Activated CD8-positive, alpha-beta memory T cell treated with anti-CD3 and anti-CD28 coated beads, Interleukin-2, amount 50 U/mL, for 48 hours (primary cell): ENCODE data around the gene CDKN2D.
"Not testable (repeated sequence)": the region's sequence is repeated elsewhere in the genome, so short reads cannot be mapped to it uniquely, and the experiment has no call there.

Experiments
- DNase-seq: peaks from one replicate; pipeline ENCODE4 v3.0.0-alpha.2; 2020

Gene CDKN2D

DNA sequence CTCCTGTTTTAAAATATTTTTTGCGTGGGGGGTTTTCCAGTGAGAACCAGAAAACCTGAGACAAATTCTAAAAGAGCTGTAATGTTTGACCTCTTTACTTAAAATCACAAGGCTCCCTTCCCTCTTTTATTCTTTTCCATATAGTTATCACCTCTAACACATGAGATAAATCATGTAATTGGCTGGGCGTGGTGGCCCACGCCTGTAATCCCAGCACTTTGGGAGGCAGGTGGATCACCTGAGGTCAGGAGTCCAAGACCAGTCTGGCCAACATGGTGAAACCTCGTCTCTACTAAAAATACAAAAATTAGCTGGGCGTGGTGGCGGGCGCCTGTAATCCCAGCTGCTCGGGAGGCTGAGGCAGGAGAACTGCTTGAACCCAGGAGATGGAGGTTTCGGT, 17.8 kb downstream of the CDKN2D start:
- not testable (repeated sequence) for DNase-seq

DNA sequence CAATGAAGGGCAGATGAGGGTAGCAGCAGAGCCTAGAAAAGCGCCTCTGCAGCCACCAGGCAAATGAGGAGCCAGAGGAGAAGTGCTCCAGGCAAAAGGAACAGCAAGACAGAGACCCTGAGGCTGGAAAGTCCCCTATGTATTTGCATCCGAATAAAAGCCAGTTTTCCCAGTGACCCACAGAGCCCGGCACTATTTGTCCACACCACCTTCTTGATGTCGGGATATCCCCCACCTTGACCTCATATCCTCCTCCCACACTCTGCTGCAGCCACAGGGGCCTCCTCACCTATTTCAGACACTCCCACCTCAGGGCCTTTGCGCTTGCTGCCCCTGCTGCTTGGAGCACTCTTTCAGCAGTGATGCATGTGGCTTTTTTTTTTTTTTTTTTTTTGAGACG, 18.4 kb downstream of the CDKN2D start:
- DNase-seq, result no peak

- DNase-seq, result no peak
These were observed 19.0 kb downstream of the CDKN2D start for GRCh38 chr19:10549733-10550132.

GRCh38 chr19:10548746-10549276, 20.0 kb downstream of the CDKN2D start:
- no peak for DNase-seq

- no peak for DNase-seq
These were observed 22.0 kb downstream of the CDKN2D start for GRCh38 chr19:10546817-10547216.

DNA sequence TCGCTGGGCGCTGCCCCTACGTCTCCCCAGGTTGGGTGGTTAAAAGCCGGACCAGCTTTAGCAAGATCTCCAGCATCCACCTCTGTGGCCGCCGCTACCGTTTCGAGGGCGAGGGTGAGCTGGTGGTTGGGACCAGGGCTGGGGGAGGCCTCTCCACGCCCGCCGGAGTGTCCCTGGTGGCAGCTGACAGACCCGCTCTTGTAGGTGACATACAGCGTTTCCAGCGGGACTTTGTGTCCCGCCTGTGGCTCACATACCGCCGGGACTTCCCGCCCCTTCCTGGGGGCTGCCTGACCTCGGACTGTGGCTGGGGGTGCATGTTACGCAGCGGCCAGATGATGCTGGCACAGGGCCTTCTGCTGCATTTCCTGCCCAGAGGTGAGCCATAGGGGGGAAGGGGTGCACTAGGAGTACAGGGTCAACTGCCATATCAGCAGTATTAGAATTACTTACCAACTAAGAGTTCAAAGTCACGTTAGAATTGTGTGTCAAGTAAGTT, 24.0 kb downstream of the CDKN2D start:
- no peak for DNase-seq

DNA sequence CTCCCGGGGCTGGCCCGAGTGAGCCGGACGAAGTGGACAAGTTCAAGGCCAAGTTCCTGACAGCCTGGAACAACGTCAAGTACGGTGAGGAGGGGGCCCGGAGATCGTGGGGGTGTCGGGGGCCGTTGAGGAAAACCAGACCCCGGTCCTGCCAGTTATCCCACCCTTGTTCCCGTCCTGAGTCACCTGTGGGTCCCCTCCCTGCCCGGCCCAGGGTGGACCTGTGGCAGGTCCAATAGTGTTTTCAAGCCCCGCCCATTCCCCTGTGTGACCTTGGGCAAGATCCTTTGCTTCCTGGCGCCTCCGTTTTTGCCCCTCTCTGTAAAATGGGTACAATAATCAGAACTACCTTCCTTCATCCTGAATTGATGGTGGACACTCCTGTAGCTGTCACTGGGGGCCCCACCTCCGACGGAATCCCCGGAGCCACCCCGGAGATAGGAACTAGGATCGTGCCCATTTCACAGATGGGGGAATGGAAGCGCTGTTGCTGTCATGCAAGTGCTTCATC, 24.5 kb downstream of the CDKN2D start:
- no peak for DNase-seq

GRCh38 chr19:10543420-10544241, 25.1 kb downstream of the CDKN2D start, which contains the start of gene ATG4D:
Gene ATG4D, plus strand, starts transcription at chr19:10543904. Its CDS starts 187 bp downstream, at chr19:10544091.
- peak; percentile 92 for DNase-seq

- no peak for DNase-seq
These were observed 25.7 kb downstream of the CDKN2D start for GRCh38 chr19:10543059-10543419.

DNA sequence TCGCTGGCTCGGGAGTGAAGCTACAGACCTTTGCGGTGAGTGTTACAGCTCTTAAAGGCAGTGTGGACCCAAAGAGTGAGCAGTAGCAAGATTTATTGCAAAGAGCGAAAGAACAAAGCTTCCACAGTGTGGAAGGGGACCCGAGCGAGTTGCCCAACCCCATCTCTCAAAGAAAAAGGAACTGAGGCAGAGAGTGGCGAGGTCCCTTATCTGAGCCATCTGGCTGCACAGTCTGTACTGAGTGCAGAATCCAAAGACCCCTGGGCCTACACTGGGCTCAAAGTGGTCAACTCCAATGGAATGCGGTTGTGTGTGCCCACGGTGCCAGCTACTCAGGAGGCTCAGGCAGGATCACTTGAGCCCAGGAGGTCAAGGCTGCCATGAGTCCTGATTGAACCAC, 29.8 kb downstream of the CDKN2D start:
- not testable (repeated sequence) for DNase-seq

GRCh38 chr19:10538204-10538983, 30.4 kb downstream of the CDKN2D start:
- DNase-seq, result no peak

- DNase-seq, result no peak
These were observed 31.1 kb downstream of the CDKN2D start for GRCh38 chr19:10537668-10538067.

GRCh38 chr19:10535613-10536012, 33.2 kb downstream of the CDKN2D start:
- DNase-seq, result no peak

- DNase-seq, result no peak
These were observed 35.0 kb downstream of the CDKN2D start for GRCh38 chr19:10533646-10534386.

- DNase-seq, result no peak
These were observed 36.3 kb downstream of the CDKN2D start for GRCh38 chr19:10532457-10532856.

DNA sequence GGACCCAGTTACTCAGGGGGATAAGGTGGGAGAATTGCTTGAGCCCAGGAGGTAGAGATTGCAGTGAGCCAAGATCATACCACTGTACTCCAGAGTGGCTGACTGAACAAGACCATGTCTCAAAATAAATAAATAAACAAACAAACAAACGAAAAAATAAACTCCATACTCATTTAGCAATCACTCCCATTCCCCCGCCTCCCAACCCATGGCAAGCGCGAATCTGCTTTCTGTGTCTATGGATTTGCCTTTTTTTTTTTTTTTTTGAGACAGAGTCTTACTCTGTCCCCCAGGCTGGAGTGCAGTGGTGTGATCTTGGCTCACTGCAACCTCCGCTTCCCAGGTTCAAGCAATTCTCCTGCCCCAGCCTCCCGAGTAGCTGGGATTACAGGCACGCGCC, 41.9 kb downstream of the CDKN2D start:
- not testable (repeated sequence) for DNase-seq

DNA sequence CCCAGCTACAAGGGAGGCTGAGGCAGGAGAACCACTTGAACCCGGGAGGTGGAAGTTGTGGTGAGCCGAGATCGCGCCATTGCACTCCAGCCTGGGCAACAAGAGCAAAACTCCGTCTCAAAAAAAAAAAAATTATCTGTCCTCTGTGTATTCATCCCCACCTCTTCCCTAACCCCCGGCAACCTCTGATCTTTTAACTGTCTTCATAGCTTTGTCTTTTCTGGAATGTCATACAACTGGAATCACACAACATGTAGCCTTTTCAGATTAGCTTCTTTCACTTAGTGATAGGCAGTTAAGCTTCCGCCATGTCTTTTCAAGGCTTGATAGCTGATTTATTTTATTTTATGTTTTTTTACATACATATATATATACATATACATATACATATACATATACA, 43.1 kb downstream of the CDKN2D start:
- DNase-seq, result no peak

DNA sequence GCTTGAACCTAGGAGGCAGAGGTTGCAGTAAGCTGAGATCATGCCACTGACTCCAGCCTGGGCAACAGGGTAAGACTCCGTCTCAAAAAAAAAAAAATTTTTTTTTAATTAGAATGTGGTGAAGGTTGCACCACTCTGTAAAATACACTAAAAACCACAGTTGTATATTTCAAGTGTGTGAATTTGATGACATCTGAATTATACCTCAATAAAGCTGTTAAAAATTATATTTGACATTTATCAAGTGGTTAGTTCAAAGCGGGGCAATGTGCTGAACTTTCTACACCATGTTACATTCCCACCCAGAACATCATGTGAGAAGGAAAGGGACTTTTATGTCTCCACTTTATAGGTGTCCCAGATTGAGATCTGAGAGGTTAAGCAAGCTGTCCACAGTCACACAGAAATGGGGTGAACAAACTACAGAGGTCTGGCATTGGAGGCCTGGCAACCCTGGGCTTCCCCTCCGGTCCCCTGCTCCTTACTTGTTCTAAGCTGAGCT, 45.6 kb downstream of the CDKN2D start:
- DNase-seq, result no peak

GRCh38 chr19:10521461-10522171, 47.2 kb downstream of the CDKN2D start:
- DNase-seq, result no peak

GRCh38 chr19:10520652-10521318, 48.0 kb downstream of the CDKN2D start:
- DNase-seq, result no peak

DNA sequence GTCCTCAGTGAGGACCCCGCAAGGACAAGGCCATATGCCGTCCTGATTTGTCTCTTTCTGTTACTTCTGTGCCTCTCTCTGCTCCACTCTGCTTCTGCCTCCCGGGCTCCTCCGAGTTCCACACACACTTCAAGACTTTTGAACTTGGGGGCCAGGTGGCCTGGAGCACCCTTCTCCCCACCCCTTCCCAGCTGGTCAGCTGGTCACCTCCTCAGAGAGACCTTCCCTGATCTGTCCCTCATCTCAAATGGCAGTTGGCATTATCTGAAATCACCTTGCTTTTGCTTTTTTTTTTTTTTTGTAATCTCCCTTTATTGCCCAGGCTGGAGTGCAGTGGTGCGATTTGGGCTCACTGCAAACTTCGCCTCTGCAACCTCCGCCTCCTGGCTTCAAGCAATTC, 49.4 kb downstream of the CDKN2D start:
- DNase-seq, result no peak
